GM21786 (cell line): ENCODE measurements around the gene USP19.
A peak's percentile ranks its signal among the peaks of the same experiment; 100 is the strongest.

Source experiments
- ATAC-seq: cut with Tn5 transposase; IDR thresholded peaks from one replicate; pipeline ENCODE4 v1.9.1; 2021; ENCODE audit not compliant: unreplicated experiment

USP19 gene

GRCh38 chr3:49120438-49121131 is at the start of gene USP19:
USP19 (minus strand) TSS chr3:49120823; CDS start chr3:49119145, 1,678 bp downstream.
- ATAC-seq = peak; percentile 93

- no peak for ATAC-seq
These were observed 46.3 kb upstream of the USP19 start for GRCh38 chr3:49166752-49167556.

GRCh38 chr3:49165771-49166751 is 45.4 kb upstream of the USP19 start, which contains the start of gene CCDC71:
CCDC71 (minus strand) TSS chr3:49166331; CDS start chr3:49164208, 2,123 bp downstream.
- ATAC-seq = no peak

- ATAC-seq = no peak
These were observed 44.5 kb upstream of the USP19 start for GRCh38 chr3:49164983-49165720.

- ATAC-seq = no peak
These were observed 43.0 kb upstream of the USP19 start for GRCh38 chr3:49163609-49164008.

GRCh38 chr3:49162751-49163419 is 42.3 kb upstream of the USP19 start:
- no peak for ATAC-seq

GRCh38 chr3:49161808-49162530 is 41.3 kb upstream of the USP19 start:
- ATAC-seq = no peak

GRCh38 chr3:49161197-49161596 is 40.6 kb upstream of the USP19 start:
- no peak for ATAC-seq

- no peak for ATAC-seq
These were observed 38.2 kb upstream of the USP19 start for GRCh38 chr3:49158792-49159191.

GRCh38 chr3:49158103-49158709 is 37.6 kb upstream of the USP19 start:
- ATAC-seq = no peak

- ATAC-seq = no peak
These were observed 36.7 kb upstream of the USP19 start for GRCh38 chr3:49157289-49157688.

- ATAC-seq = no peak
These were observed 32.8 kb upstream of the USP19 start for GRCh38 chr3:49153349-49153912.

GRCh38 chr3:49151610-49152009 is 31.0 kb upstream of the USP19 start:
- no peak for ATAC-seq

GRCh38 chr3:49148159-49148558 is 27.5 kb upstream of the USP19 start:
- no peak for ATAC-seq

- ATAC-seq = no peak
These were observed 19.5 kb upstream of the USP19 start for GRCh38 chr3:49140080-49140479.

GRCh38 chr3:49135499-49135898 is 14.9 kb upstream of the USP19 start:
- no peak for ATAC-seq

- no peak for ATAC-seq
These were observed 14.0 kb upstream of the USP19 start for GRCh38 chr3:49134471-49135265.
